DOHH2 (cell line): ENCODE results near the gene TMPRSS11E.

Source experiments
- CTCF ChIP-seq: fragments of 200-600 bp; sonication (generic); IDR thresholded peaks from one replicate; pipeline ENCODE4 v1.5.1; 2014; ENCODE audit warnings: antibody characterized with exemption, mild to moderate bottlenecking, low read depth, low read length; ENCODE audit not compliant: poor library complexity, severe bottlenecking
- EZH2phosphoT487 ChIP-seq: fragments of 200-600 bp; sonication (generic); IDR thresholded peaks from 2 replicates; pipeline ENCODE4 v1.6.1; 2017; ENCODE audit warnings: borderline replicate concordance, mild to moderate bottlenecking, antibody characterized with exemption, low read length, moderate library complexity, mixed read lengths

- TF ChIP-seq CTCF (no peak), EZH2phosphoT487 (no peak)
Observed at GRCh38 chr4:68416591-68416990, 30.7 kb upstream of the TMPRSS11E start.
